Left forelimb (tissue), 1 donor: ENCODE data around the gene CCDC57.
A peak's percentile ranks its signal among the peaks of the same experiment; 100 is the strongest.

Experiments used
- DNase-seq: peaks from one replicate; pipeline ENCODE4 v3.0.0-alpha.2; 2018; ENCODE audit warnings: low spot score

The CCDC57 gene

DNA sequence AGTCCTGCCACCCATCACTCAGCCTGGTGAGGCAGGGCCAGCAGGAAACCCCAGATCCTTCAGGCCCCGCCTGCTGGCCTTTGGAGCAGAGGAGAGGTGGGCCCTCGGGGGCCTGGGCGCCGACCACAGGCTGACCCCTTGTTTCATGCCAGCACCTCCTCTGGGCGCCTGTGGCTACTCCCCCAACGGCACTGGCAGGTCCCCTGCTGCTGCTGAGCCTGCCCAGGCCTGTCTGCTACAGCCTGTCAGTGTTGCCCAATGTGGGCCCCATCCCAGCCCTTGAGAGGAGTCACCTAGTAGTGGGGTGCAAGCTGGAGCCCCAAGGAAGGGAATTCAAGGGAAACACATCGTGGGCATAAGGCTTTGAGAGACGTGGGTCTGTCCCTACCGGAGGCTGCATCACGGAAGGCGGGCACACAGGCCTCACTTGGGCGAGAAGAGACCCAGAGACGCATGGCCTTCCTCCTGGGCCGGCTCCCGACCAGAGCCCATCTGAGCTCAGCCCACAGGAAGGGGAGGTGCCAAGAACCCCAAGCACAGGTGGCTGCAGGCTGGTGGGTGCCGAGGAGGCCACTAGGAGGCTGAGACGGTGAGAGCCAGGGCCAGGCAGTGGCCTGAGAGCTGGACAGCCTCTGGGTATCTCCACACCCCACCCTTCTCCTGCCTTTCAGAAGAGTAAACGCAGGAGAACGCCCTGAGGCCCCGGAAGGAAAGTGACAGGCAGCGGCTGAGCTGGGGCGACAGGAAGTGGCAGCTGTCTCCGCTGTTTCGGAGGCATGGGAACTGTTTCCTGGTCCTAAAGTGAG lies 106.6 kb downstream of the CCDC57 start:
- no peak for DNase-seq

DNA sequence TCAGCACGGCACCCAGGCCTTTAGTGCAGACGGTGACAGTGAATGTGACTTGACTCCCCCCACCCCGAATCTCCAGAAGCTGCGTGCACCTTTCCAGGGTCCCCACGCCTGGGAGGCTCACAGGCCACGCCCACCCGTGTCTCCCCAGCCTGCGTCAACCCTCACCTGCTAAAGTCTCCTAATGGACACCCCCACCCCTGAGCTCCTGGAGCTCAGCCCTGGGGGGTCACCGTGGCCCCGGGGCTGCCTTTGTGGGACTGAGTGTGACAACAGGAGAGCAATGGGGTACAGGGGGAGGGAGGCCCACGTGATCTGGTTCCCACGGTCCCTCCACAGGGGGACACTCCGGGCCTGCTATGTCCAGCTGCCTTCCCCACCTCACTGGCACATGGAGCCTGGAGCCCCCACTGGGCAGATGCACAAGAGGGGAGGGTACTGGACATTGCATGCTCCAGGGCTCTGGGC lies 107.2 kb downstream of the CCDC57 start:
- DNase-seq: no peak

DNA sequence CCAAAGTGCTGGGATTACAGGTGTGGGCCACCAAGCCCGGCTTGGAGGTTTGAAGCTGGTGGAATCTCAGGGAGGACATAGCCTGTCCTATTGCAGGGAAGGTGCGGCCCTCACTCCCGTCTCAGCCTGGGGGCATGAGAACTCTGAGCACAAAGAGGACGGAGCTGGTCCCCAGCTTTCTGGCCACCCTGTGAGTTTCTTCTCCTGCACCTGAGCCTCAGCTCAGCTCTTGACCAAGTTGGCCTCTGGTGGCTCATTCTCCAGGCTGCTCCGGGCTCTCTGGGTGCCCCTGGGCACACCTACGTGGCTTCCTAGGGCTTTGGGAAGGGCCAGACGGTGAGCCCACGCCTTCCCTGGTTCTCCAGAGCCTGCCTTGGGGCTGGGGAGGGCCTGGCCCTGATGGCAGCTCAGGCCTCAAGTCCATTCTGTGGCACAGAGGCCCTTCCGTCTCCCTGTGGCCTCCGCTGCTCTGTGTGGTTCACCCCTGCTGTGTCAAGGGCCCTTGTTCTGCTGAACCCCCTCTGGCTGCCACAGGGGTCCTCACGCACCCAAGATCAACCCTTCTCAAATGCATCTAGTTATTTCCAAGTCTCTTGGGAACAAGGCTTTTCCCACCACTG lies 107.7 kb downstream of the CCDC57 start:
- DNase-seq: no peak

DNA sequence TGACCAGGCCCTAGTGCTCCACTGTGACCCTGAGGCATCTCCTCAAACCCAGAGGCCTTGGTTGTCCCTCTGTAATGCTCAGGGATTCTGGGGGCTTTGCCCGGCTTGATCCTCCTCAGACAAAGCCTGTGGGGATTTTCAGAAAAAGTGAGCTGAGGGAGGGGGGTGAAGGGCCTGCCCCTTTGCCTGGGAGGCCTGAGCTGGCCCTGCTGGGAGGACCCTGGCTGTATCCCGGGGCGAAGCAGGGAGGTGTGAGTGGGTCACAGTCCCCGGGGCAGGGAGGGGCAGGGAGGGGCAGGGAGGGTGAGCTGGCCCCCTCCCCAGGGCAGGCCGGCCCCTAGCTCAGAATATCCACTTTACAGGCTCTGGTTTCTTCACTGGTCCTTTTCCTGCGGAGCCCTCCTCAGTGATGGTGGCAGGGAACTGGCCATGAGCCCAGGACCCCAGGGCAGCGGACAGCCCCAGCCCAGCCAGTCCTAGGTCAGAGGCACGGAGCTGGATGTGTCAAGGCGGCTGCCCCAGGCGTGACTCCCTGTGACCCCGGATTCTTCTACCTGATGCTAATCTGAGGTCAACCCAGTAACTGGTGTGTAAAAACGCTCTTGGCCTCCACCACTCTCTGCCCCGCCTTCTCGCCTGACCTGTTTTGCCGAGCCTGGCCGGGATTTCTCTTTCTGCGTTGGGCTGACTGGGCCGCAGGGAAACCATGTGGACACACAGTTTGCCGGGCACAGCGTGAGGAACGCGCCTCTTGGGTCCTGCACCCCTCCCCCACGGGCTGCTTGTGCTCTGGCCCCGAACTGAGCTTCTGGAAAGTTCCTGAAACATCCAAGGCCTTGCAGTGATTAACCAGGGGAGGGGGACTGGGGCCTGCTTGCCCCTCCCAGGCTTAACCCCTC lies 108.8 kb downstream of the CCDC57 start:
- no peak for DNase-seq

DNA sequence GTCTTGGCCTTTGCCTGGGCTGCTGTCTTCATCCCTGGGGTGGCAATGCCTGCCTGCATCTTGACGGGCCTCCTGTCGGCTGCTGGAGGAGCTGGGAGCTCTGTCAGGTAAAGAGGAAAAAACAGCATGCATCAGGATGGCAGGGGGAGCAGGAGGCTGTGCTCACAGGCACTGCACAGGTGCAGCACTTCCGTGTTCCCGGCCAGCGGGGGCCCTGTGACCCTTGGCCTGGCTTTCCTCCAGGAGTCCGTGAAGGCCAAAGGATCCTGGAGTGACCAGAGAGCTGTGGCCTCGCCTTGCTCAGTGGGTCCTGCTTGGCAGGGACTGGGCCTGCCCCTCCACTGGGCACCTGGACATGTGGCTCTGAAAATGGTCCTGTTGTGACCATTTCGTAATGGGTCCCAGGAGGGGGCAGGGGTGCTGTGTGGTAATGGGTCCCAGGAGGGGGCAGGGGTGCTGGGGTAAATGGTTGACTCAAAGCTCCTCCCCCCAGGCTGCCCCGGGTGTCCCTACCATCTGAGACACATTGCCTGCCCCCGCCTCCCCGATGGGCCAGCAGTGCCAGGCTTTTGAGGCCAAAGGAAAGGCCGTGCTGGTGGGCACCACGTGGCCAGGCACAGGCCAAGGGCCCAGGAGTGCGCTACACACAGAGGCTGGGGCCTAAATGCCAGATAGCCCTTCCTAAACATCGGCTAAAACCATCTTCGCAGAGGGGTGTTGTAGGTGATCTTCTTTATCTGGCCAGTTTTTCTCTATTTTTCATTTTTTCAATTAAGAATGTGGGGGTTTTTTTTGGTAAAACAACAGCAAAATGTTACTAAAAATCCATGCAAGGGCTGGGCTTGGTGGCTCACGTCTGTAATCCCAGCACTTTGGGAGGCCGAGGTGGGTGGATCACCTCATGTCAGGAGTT lies 110.6 kb downstream of the CCDC57 start:
- DNase-seq: no peak

DNA sequence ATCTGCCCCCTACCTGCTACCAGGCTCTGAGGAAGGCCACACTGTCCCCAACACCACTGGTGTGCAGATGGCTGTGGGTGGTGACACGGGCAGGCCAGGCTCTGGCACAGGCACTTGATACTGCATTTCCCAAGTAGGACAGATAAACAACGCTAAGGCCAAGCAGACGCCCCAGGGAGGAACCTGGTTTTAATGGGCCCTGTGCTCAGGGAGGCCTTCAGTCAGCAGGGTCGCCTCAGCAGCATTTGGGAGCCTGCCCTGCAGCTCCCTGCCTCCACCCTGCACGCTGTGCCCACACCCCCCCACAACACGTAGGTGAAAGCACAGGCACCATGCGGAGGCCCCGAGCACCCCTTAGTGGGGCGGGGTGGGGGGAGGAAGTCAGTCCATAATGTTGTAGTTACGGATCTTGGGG lies 111.3 kb downstream of the CCDC57 start:
- DNase-seq: no peak

DNA sequence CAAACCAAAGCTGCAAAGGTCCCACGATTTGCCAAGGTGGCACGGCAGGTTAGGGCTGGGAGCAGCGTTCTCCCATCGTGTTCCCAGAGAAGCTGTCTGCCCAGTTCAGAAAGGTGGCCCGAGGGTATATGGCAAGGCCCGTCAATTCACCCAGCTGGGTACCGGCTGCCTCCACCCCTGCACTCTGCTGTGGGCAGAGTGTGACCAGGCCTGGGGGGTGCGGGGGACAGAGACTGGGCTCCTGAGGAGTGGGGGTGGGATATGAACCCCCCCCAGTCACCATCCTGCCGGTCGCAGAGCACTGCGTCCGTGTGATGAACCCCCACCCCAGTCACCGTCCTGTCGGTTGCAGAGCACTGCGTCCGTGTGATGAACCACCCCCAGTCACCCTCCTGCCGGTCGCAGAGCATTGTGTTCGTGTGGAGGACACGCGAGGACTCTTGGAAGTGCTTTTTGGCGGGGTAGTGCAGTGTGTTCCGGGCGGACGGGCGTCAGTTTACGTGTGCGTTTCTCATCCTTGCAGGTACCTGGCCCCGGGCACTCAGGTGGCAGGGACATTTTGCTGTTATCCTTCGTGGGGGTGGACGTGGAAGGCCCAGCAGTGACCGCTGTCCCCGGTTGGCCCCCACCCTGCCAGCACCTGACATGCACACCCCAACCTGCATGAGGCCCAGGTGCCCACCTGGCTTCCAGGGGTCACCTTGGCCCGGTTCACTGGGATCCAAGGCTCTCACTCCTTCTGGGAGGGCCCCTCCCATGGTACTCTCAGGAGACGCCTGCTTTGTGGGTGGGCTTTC lies 111.9 kb downstream of the CCDC57 start:
- no peak for DNase-seq

DNA sequence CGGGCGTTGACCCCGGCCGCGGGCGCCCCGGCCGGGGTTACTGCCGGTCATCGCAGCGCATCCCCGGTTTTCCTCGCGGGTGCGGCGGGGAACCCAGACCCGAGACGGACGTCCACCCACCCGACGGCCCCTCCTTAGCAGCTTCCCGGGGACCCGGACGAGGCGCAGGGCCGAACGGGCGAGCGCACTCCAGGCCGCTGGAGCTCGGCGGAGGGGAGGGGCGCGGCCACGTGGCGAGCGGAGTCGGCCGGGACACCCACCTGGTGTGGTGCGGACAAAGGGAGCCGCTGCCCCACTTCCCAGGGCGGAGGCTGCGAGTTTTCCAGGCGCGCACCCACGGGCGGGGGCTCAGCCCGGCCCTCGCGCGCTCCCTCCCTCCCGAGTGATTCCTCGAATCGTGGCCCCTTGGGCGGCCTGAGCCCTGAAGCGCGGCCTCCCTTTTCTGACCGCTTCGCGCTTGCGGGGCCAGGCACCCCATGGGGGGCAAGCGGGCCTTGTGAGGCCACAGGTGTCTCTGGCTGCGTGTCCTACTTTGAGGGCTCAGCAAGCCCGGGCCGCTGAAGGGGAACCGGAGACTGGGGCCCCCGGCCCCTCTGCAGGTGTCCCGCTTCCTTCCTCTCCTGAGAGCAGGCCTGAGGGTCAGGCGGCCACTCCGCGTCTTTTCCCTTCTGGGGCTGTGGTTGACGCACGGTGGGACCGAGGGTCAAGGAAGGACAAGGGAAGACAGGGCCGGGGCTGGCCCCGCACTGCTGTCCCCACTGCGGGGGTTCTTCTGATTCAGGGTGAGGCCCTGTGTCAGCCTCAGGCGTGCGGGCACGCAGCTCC lies 113.5 kb downstream of the CCDC57 start:
- no peak for DNase-seq

DNA sequence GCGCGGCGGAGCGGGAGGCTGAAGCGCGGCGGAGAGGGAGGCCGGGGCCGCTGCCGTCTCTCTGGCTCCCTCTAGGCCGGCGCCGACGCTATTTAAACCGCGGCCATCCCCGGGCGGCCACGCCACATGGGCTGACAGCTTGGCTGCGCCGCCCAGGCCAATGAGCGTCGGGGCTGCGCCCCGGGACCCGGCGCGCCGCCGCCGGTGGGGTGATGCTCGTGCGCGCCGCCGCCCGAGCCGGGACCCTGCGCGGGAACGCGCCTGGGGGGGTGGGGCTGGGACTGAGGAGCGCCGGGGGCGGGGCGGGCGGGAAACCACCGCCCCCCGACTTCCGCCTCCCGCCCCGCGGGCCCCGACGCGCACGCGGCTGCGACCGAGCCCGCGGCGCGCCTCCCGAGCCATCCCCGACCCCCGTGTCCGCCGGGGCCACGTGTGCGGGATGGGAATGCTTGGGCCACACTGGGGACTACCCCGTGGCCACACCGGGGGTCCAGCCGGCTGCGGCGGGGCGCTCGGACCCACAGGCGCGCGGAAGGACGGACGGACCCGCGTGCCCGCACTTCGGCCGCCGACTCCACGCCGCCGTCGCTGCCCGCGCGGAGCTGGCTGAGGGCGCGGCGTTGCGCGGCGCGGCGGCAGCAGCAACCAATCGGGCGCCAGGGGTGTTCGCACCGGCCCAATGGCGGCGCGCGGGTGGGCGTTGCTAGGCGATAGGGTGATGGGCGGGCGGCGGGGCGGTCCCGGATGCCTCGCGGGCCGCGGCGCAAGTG lies 114.3 kb downstream of the CCDC57 start, which contains the start of gene FASN:
TSS of gene FASN (minus strand) at position 68 of the 770 bp plus-strand sequence. CDS start 1,791 bp downstream, outside the sequence.
- DNase-seq: peak; percentile 97

DNA sequence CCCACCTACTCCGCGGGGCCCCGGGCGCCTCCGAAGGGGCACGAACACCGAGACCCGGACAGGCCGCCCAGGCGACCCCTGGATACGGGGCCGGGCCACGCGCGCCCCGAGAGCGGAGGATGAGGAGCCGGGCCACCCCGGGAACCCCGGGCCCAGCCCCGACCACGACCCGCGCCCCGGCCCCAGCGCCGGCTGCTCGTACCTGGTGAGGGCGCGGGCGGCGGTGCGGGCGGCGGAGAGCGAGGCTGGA lies 114.8 kb downstream of the CCDC57 start:
- no peak for DNase-seq

DNA sequence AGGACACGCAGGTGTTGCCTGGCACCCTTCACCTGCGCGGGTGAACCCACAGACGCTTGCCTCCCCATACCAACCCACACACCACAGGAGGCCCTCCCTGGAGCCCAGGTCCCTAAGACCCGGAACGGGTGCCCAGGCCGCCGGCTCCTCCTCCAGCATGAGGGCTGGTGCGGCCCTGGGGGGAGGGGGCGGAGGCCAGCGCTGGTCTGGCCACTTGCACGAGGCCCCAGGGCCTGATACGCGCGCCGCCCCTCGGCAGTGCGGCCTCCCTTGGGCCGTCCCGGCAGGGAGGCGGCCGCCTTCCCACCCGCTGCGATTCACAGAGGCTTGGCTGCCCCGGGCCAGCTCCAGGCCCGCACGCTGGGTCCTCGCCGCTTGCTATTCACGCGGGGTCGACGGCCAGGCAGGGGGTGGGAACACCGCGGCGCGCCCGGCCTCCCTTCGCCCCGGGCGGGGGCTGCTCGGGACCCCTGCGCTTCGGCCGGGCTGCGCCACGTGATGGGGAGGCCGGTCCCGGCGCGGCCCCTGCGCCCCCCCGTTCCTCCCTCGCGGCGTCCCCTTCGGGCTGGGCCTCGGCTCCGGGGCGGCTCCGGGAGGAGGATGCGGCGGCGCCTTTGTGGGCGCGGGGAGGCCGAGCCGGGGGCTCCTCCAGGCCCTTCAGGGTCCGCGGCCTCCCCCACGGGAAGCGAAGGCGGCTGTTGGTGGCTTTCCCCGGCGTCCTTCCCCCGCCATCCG lies 115.3 kb downstream of the CCDC57 start:
- DNase-seq: no peak

DNA sequence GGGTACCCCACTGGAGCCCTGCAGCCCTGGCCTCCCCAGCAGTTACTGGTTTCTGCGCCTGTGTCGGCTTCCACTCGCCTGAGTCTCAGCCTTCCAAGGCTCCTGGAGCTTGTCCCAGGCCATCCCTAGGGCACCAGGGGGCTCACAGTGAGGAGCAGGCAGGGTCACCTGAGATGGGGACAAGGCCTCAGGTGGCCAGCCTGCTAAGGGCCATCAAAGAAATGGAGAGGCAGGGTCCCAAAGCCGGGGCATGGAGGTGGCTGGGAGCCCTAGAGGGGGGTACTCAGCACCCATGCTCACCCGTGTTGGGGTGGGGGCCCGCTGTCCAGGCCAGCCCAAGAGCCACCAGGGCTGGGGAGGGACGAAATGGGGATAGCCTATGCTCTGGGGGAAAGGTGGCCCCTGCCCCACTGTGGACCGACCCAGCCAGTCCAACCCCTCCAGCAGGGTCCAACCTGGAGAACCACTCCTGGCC lies 115.9 kb downstream of the CCDC57 start:
- DNase-seq: no peak

DNA sequence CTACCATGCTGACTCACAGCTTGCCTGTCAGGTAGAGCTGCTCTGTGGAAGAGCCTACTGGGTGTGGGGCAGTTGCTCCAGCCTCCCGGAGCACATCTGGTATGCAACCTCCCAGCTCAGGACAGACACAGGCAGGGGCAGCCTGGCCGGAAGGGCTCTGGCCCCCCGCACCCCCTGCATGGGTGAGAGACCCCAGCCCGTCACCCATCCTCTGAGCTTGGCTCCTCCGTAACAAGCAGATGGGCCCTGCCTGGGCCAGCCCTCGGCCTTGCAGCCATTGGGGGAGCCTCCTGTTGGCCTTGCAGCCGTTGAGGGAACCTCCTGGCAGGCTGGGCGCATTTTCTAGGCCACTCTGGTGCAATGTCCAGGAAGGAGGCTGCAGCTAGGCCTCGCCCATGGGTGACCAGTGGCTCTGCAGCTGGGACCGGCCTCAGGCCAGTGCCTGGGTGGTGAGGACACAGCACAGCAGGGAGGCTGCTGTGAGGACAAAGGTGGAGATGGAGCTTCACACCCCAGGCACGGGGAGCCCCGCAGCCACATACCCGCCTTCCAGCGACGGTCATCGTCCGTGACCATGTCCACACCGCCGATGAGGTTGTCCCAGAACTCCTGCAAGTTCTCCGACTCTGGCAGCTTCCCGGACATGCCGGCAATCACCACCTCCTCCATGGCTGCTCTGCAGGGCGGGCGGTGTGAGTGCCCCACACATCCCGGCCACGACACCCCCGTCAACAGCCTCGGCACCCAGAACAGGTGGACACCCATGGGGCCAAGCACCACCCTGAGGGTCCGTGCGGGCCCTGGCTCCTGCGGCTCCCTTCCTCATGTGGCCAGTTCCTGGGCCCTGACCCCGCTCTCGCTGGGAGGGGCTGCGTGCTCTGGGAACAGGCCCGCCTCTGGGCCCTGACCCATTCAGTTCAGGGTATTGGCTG lies 116.6 kb downstream of the CCDC57 start:
- no peak for DNase-seq

DNA sequence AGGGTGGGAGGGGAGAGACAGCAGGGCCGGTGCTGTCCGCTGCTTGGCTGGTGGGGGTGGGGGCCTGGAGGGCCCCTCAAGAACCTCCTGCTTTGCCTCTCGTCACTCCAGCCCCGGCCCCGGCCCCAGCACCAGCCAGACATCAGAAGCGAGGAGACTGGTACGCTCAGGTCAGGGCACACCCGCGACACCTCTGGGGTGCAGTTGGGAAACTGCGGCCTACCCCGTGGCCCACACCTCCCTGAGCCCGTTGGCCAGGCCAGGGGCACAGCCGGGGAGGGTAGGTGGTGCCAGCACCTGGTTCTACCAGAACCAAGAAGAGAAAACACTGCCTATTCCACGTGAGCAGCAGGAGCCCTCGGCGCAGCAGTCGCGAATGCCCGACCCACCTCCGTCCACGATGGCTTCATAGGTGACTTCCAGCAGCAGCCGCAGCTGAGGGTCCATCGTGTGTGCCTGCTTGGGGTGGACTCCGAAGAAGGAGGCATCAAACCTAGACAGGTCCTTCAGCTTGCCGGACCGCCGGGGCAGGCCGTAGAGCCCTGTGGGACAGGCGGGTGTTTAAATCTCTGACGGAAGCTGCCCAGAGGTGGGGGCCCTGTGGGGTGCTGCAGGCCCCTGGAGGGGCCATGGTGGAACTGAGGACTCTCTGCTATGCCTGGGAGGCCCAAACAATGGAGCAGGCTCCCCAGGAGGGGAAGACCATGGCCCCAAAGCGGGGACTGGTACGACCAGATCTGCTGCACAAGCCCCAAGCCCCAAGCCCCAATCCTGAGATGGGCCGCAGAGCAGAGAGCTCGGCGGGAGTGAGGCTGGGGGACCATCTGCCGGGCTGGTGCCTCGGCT lies 117.5 kb downstream of the CCDC57 start:
- DNase-seq: no peak

DNA sequence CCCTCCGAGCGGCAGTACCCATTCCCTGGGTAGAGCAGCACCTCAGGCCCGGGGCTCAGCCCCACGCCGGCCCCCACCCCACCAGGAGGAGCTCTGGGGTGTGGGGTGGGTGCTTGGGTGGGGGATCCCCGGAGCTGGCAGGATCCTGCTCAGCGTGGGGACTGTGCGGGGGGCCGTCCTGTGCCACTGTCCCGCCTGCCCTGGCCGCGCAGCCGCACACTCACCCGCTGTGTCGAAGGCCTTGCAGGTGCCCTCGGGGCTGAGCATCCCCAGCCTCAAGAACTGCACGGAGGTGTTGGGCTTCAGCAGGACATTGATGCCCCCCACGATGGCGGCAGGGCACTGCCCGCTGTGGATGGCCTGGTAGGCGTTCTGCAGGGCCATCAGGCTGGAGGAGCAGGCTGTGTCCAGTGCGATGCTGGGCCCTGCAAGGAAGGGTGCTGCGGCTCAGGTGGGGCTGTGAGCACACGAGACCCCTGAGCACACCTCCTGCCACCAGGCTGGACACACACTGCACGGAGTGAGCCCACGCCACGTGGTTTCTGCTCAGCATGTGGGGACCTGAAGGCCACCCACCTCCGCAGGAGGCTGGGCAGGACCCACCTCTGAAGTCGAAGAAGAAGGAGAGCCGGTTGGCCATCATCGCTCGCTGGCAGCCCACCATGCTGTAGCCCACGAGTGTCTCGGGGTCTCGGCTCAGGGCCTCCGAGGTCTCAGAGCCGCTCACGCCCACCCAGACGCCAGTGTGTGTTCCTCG lies 119.5 kb downstream of the CCDC57 start:
- no peak for DNase-seq

DNA sequence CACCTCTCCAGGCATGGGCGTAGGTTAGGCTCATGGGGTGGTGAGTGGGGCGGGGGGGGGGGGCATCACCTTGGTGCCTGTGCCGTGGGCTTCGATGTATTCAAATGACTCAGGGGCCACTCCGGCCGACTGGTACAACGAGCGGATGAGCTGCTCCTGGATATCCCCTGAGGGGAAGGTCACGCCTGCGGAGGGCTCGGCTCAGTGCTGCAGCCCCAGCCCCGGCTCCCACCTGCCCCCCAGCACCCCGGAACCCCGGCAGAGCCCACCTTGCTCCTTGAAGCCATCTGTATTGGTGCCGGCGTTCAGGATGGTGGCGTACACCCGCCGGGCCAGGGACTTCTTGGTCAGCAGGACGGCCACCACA lies 120.0 kb downstream of the CCDC57 start:
- no peak for DNase-seq
